ENCODE results near the gene SLC25A19.

SLC25A19 gene

GRCh38 chr17:75231741-75232464 lies 57.3 kb downstream of the SLC25A19 start:
- H3K36me3 ChIP-seq: peaks cover 74 to 92% (median 83%) of the 10 kb centered on the region in 11 experiments
- H3K9ac ChIP-seq: peak overlapping the region in 6 of 11 experiments; percentile 10 to 88 (median 36); a peak in 7 of 22 replicates

GRCh38 chr17:75231071-75231470 lies 58.2 kb downstream of the SLC25A19 start:
- no peak overlapping the region for H3K4me3 ChIP-seq
- H3K4me1 ChIP-seq: peaks cover 24 to 61% (median 55%) of the 10 kb centered on the region in 10 experiments
- peak overlapping the region in 5 of 11 experiments; percentile 93 to 98 (median 95); a peak in 10 of 22 replicates for H3K4me2 ChIP-seq
- no peaks in the 10 kb centered on the region for H3K9me3 ChIP-seq (replicated peaks in 1 of 11)
- H3K36me3 ChIP-seq: peaks cover 74 to 92% (median 83%) of the 10 kb centered on the region in 11 experiments
- peak overlapping the region in 10 of 11 experiments; percentile 86 to 99 (median 97); a peak in 18 of 22 replicates for H3K27ac ChIP-seq
- peak overlapping the region in 7 of 11 experiments; percentile 10 to 88 (median 25); a peak in 7 of 22 replicates for H3K9ac ChIP-seq
- peaks cover 0 to 12% (median 0%) of the 10 kb centered on the region in 11 experiments; a peak in 3 of 22 replicates for H4K20me1 ChIP-seq
- TF ChIP-seq Cebpa-rat (IDR thresholded peaks at IDR 0.05): no peak
- no peaks in the 10 kb centered on the region for H3K27me3 ChIP-seq

More at GRCh38 chr17:75231741-75232464, 57.3 kb downstream of the SLC25A19 start:
- Histone ChIP-seq H3K27me3 (no peaks in the 10 kb centered on the region), H3K4me1 (peaks cover 24 to 53% (median 50%) of the 10 kb centered on the region in 10 experiments), H4K20me1 (peaks cover 0 to 13% (median 0%) of the 10 kb centered on the region in 11 experiments; a peak in 5 of 22 replicates), H3K9me3 (replicated peaks in 1 of 11) (no peaks in the 10 kb centered on the region), H3K4me3 (no peak overlapping the region), H3K4me2 (peak overlapping the region in 3 of 11 experiments; percentile 93 to 98 (median 95); a peak in 4 of 22 replicates), H3K27ac (peak overlapping the region in 10 of 11 experiments; percentile 86 to 99 (median 97); a peak in 18 of 22 replicates)
- TF ChIP-seq Cebpa-rat (IDR thresholded peaks at IDR 0.05): no peak

GRCh38 chr17:75228847-75229246 lies 60.4 kb downstream of the SLC25A19 start:
- H3K27ac ChIP-seq: peak overlapping the region; percentile 85 to 99 (median 97)
- H3K9me3 ChIP-seq (replicated peaks in 1 of 11): no peaks in the 10 kb centered on the region
- H3K9ac ChIP-seq: peak overlapping the region; percentile 77 to 89 (median 86)
- peaks cover 24 to 75% (median 61%) of the 10 kb centered on the region in 10 experiments for H3K4me1 ChIP-seq
- peak overlapping the region; percentile 86 to 98 (median 95) for H3K4me2 ChIP-seq
- H3K4me3 ChIP-seq: peak overlapping the region in 9 of 10 experiments; percentile 18 to 61 (median 46); a peak in 16 of 20 replicates
- H3K36me3 ChIP-seq: peaks cover 74 to 92% (median 83%) of the 10 kb centered on the region in 11 experiments
- peak in 4 of 11 experiments; percentile 10 to 67 (median 59); a peak in 7 of 22 replicates for TF ChIP-seq Cebpa-rat (IDR thresholded peaks at IDR 0.05)
- peaks cover 0 to 12% (median 0%) of the 10 kb centered on the region in 11 experiments; a peak in 2 of 22 replicates for H4K20me1 ChIP-seq
- H3K27me3 ChIP-seq: no peaks in the 10 kb centered on the region

- Histone ChIP-seq H3K4me1 (peaks cover 24 to 75% (median 61%) of the 10 kb centered on the region in 10 experiments), H4K20me1 (peaks cover 0 to 12% (median 0%) of the 10 kb centered on the region in 11 experiments; a peak in 2 of 22 replicates), H3K4me3 (peak overlapping the region in 8 of 10 experiments; percentile 29 to 61 (median 46); a peak in 13 of 20 replicates), H3K9me3 (replicated peaks in 1 of 11) (no peaks in the 10 kb centered on the region), H3K36me3 (peaks cover 73 to 93% (median 84%) of the 10 kb centered on the region in 11 experiments), H3K9ac (peak overlapping the region; percentile 77 to 89 (median 86)), H3K27me3 (no peaks in the 10 kb centered on the region), H3K4me2 (peak overlapping the region; percentile 86 to 98 (median 95)), H3K27ac (peak overlapping the region; percentile 85 to 99 (median 97))
- peak; percentile 79 to 99 (median 98) for TF ChIP-seq Cebpa-rat (IDR thresholded peaks at IDR 0.05)
These were observed 60.9 kb downstream of the SLC25A19 start for GRCh38 chr17:75228305-75228704.

GRCh38 chr17:75227729-75228128 lies 61.5 kb downstream of the SLC25A19 start:
- H3K4me3 ChIP-seq: peak overlapping the region in 3 of 10 experiments; percentile 15 to 46 (median 45); a peak in 4 of 20 replicates
- H3K27ac ChIP-seq: peak overlapping the region; percentile 85 to 99 (median 97)
- H3K4me2 ChIP-seq: peak overlapping the region; percentile 86 to 98 (median 95)
- H3K27me3 ChIP-seq: no peaks in the 10 kb centered on the region
- peaks cover 71 to 92% (median 84%) of the 10 kb centered on the region in 11 experiments for H3K36me3 ChIP-seq
- H3K9me3 ChIP-seq (replicated peaks in 1 of 11): no peaks in the 10 kb centered on the region
- H3K4me1 ChIP-seq: peaks cover 24 to 75% (median 61%) of the 10 kb centered on the region in 10 experiments
- peaks cover 0 to 12% (median 0%) of the 10 kb centered on the region in 11 experiments; a peak in 2 of 22 replicates for H4K20me1 ChIP-seq
- peak overlapping the region; percentile 77 to 89 (median 86); a peak in 21 of 22 replicates for H3K9ac ChIP-seq
- TF ChIP-seq Cebpa-rat (IDR thresholded peaks at IDR 0.05): no peak

GRCh38 chr17:75225016-75225415 lies 64.2 kb downstream of the SLC25A19 start:
- no peak for TF ChIP-seq Cebpa-rat (IDR thresholded peaks at IDR 0.05)
- H3K4me2 ChIP-seq: peak overlapping the region in 3 of 11 experiments; percentile 1 to 95 (median 29); a peak in 2 of 22 replicates
- 0 out of 22 replicates have a peak overlapping the region, but pooled peaks of 1 of the 11 experiments have one; percentile 7 for H3K9ac ChIP-seq
- H3K9me3 ChIP-seq (replicated peaks in 1 of 11): no peaks in the 10 kb centered on the region
- H3K4me1 ChIP-seq: peaks cover 24 to 55% (median 45%) of the 10 kb centered on the region in 10 experiments
- peaks cover 0 to 12% (median 0%) of the 10 kb centered on the region in 11 experiments; a peak in 3 of 22 replicates for H4K20me1 ChIP-seq
- H3K27ac ChIP-seq: peak overlapping the region in 8 of 11 experiments; percentile 32 to 97 (median 96); a peak in 13 of 22 replicates
- H3K27me3 ChIP-seq: no peaks in the 10 kb centered on the region
- no peak overlapping the region for H3K4me3 ChIP-seq
- peaks cover 75 to 92% (median 84%) of the 10 kb centered on the region in 11 experiments for H3K36me3 ChIP-seq

All from BLaER1 treated with 17β-estradiol and CSF1 and Interleukin-3, amounts not matched to agents 10 nM and 100 nM (cell line).